AG04449 (cell line): Measurements from ENCODE around the gene NDUFS1.
"Not testable (repeated sequence)": the region's sequence is repeated elsewhere in the genome, so short reads cannot be mapped to it uniquely, and the experiment has no call there.

ENCODE experiments used
- CTCF ChIA-PET: fragments of 350-600 bp; formaldehyde crosslinking; extraction: SDS; loops from one replicate; lab custom pipeline; 2021; ENCODE audit warnings: antibody characterized with exemption; lab: Yijun Ruan, JAX
- POLR2A ChIA-PET: fragments of 400-600, 350-600 bp; formaldehyde crosslinking; extraction: SDS; loops from one replicate; lab custom pipeline; 2020; ENCODE audit warnings: antibody characterized with exemption, inconsistent platforms; lab: Yijun Ruan, JAX
- DNase-seq: peaks from one replicate; pipeline ENCODE4 v3.0.0-alpha.2; 2010; ENCODE audit warnings: low read depth, low spot score
- H3K4me3 ChIP-seq: 2 replicates; pipeline ENCODE4 v1.5.1; 2011; ENCODE audit warnings: low read depth, mild to moderate bottlenecking, control low read depth, low read length
- TF ChIP-seq, protein P1 (sequence below): IDR thresholded peaks from one replicate; pipeline ENCODE4 v1.5.1; 2011; ENCODE audit warnings: mild to moderate bottlenecking, moderate library complexity, low read length, control low read depth, inconsistent platforms; ENCODE audit not compliant: insufficient read depth; ENCODE audit errors: missing control alignments

NDUFS1 gene

GRCh38 chr2:206143451-206143850 is 15.8 kb downstream of the NDUFS1 start:
- POLR2A ChIA-PET: no interaction called here
- TF ChIP-seq, protein P1, sequence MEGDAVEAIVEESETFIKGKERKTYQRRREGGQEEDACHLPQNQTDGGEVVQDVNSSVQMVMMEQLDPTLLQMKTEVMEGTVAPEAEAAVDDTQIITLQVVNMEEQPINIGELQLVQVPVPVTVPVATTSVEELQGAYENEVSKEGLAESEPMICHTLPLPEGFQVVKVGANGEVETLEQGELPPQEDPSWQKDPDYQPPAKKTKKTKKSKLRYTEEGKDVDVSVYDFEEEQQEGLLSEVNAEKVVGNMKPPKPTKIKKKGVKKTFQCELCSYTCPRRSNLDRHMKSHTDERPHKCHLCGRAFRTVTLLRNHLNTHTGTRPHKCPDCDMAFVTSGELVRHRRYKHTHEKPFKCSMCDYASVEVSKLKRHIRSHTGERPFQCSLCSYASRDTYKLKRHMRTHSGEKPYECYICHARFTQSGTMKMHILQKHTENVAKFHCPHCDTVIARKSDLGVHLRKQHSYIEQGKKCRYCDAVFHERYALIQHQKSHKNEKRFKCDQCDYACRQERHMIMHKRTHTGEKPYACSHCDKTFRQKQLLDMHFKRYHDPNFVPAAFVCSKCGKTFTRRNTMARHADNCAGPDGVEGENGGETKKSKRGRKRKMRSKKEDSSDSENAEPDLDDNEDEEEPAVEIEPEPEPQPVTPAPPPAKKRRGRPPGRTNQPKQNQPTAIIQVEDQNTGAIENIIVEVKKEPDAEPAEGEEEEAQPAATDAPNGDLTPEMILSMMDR: no peak
- H3K4me3 ChIP-seq: no peak overlapping the region
- CTCF ChIA-PET: no interaction called here
- no peak for DNase-seq

DNA sequence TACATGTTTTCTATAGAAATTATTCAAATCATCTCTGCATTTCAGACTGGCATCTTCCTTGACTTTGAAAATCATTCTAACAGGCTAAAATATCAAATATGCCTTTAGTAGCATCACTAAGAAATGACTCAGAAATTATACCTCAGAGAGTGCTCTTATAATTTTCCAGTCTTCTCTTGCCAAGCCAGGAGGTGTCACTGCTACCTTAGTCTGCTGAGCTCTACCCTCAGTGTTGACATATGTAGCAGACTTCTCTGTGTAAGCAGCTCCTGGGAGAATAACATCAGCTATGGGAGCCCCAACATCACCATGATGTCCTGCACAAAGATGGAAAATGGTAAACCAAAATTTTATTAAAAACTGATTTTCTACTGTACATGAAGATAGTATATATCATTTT is 31.6 kb downstream of the NDUFS1 start:
- ChIA-PET CTCF (interaction anchor here (1.1 to 1.3 kb wide), 3 partner anchors 12 to 26 kb away, joined by 3 to 4 read pairs (median 4); no protein-coding TSS in a partner anchor), POLR2A (no interaction called here)
- DNase-seq: no peak
- TF ChIP-seq, protein P1: no peak
- no peak overlapping the region for H3K4me3 ChIP-seq

- POLR2A ChIA-PET: no interaction called here
- DNase-seq: no peak
- CTCF ChIA-PET: no interaction called here
- H3K4me3 ChIP-seq: no peak overlapping the region
- TF ChIP-seq, protein P1: no peak
Measured at GRCh38 chr2:206125901-206126300, 33.3 kb downstream of the NDUFS1 start.

DNA sequence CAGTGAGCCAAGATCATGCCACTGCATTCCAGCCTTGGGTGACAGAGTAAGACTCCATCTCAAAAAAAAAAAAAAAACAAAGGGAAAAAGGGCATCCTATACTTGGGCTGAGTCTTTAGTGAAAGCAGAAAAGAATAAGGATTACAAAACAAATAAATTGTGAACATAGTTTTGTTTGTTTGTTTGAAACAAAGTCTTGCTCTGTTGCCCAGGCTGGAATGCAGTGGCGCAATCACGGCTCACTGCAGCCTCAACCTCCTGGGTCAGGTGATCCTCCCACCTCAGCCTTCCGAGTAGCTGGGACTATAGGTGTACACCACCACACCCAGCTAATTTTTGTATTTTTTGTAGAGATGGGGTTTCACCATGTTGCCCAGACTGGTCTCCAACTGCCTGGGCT is 36.7 kb downstream of the NDUFS1 start:
- DNase-seq, CTCF ChIA-PET, H3K4me3 ChIP-seq, POLR2A ChIA-PET: not testable (repeated sequence)

DNA sequence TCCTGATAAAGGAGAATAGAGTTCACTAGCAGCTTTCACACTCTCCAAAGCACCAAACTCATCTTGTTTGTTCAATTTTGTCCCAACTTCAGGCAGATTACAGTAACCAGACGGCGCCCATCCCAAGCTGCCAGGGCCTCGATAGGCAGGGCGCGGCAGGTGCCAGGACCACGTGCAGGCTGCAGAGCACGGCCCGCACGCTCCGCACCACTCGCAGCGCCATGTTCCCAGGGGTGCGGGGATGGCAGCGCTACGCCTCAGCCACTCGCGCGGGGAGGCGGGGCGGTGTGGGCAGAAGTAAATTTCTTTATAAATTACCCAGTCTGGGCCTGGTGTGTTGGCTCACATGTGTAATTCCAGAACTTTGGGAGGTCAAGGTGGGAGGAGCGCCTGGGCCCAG is 43.0 kb downstream of the NDUFS1 start:
- TF ChIP-seq, protein P1: no peak
- H3K4me3 ChIP-seq: no peak overlapping the region
- no peak for DNase-seq
- ChIA-PET POLR2A (no interaction called here), CTCF (interaction anchor here (1.0 kb wide), 1 partner anchor 11 kb away, joined by 3 read pairs; no protein-coding TSS in a partner anchor)

DNA sequence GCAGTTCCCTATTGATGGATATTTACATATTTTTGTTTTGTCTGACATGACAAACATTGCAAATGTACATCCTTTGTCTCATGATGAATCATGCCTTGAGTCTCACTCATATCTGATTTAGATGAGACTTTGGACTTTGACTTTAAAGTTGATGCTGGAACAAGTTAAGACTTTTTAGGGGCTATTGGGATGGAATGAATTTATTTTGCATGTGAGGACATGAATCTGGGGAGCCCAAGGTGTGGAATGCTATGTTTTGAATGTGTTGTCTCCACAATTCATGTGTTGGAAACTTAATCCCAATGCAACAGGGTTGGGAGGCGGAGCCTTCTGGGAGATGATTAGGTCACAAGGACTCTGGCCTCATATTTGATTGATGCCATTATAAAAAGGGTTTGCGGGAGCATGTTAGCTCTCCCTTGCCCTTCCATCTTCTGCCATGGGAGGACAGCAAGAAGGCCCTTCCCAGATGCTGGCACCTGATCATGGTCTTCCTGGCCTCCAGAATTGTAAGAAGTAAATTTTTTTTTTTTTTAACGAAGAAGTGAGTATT is 44.1 kb downstream of the NDUFS1 start:
- POLR2A ChIA-PET: no interaction called here
- no peak for DNase-seq
- TF ChIP-seq, protein P1: no peak
- CTCF ChIA-PET: interaction anchor here (1.0 kb wide), 1 partner anchor 12 kb away, joined by 3 read pairs; no protein-coding TSS in a partner anchor
- H3K4me3 ChIP-seq: no peak overlapping the region
